ENCODE data around the gene EEF2K. TPM values are rescaled to one million over a fixed set of nuclear protein-coding genes. Genes with fewer than 3 reads are reported as not detected.

EEF2K gene
- total and polyA plus RNA-seq, 2 of the 13 experiments (the other 11 are each of a cell fraction or from before 2014, with no cell fraction given), result 22.0 to 23.8 TPM

DNA sequence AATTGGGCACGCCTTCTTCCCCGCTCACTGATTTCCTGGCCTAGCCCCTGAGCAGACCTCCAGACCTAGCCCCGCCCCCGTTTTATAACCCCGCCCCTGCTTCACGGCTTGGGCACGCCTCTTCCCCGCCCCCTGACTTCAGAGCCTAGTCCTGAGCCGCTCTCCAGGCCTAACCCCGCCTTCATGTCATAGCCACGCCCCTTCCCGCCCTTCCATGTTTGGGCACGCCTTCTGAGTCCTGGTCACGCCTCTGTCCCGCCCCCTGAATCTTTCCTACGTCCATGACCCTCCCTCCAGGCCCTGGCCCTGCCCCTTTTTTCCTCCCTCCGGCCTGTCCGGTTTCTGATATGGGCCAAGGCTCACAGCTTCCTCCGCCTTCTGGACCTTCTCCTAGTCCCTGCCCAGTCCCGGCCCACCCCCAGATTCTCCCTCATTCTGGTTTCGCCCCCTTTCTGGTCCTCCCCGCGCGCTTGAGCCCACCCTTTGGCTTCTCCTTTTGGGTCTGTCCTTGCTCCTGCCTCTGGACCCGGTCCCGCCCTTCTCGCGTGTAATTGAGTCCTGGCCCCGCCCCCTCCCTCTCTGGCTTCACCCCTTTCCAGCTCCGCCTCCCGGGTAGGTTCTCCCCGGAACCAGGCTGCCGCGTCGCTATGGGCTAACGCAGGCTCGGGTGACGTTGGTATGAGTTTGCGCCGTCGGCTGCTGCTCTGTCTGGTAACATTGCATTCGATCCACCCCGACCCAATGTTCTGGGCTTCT, 15.1 kb upstream of the EEF2K start (continued):
- TF ChIP-seq, protein P1, sequence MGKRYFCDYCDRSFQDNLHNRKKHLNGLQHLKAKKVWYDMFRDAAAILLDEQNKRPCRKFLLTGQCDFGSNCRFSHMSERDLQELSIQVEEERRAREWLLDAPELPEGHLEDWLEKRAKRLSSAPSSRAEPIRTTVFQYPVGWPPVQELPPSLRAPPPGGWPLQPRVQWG (CRISPR knock-in tag; IDR thresholded peaks at IDR 0.05; ENCODE audit: borderline replicate concordance, low read depth), result no peak
- TF ChIP-seq ZNF34 (CRISPR knock-in tag; IDR thresholded peaks at IDR 0.05; ENCODE audit: borderline replicate concordance) (0 out of 2 replicates have a peak, but pooled peaks have one; percentile 46), KLF16 (CRISPR knock-in tag; IDR thresholded peaks at IDR 0.05) (peak in 1 of 2 experiments; percentile 69; a peak in 2 of 4 replicates), IRX3 (CRISPR knock-in tag; IDR thresholded peaks at IDR 0.05; ENCODE audit: borderline replicate concordance, low read depth) (no peak; the same call in 1 of the 2 replicates), ZNF484 (CRISPR knock-in tag; IDR thresholded peaks at IDR 0.05; ENCODE audit: borderline replicate concordance, low read depth) (no peak), NONO (IDR thresholded peaks at IDR 0.05) (no peak), NONO (CRISPR knock-in tag; conservative IDR thresholded peaks at IDR 0.05) (peak; percentile 96), ZNF7 (CRISPR knock-in tag; IDR thresholded peaks at IDR 0.05) (no peak)
- TF ChIP-seq, protein P2, sequence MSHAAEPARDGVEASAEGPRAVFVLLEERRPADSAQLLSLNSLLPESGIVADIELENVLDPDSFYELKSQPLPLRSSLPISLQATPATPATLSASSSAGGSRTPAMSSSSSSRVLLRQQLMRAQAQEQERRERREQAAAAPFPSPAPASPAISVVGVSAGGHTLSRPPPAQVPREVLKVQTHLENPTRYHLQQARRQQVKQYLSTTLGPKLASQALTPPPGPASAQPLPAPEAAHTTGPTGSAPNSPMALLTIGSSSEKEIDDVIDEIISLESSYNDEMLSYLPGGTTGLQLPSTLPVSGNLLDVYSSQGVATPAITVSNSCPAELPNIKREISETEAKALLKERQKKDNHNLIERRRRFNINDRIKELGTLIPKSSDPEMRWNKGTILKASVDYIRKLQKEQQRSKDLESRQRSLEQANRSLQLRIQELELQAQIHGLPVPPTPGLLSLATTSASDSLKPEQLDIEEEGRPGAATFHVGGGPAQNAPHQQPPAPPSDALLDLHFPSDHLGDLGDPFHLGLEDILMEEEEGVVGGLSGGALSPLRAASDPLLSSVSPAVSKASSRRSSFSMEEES (CRISPR knock-in tag; IDR thresholded peaks at IDR 0.05), result no peak; the same call in 1 of the 2 replicates
- TF ChIP-seq, protein P3, sequence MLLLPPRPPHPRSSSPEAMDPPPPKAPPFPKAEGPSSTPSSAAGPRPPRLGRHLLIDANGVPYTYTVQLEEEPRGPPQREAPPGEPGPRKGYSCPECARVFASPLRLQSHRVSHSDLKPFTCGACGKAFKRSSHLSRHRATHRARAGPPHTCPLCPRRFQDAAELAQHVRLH (CRISPR knock-in tag; IDR thresholded peaks at IDR 0.05; ENCODE audit: borderline replicate concordance, low read depth), result peak; percentile 83; the same call in 1 of the 2 replicates
- TF ChIP-seq, protein P4, sequence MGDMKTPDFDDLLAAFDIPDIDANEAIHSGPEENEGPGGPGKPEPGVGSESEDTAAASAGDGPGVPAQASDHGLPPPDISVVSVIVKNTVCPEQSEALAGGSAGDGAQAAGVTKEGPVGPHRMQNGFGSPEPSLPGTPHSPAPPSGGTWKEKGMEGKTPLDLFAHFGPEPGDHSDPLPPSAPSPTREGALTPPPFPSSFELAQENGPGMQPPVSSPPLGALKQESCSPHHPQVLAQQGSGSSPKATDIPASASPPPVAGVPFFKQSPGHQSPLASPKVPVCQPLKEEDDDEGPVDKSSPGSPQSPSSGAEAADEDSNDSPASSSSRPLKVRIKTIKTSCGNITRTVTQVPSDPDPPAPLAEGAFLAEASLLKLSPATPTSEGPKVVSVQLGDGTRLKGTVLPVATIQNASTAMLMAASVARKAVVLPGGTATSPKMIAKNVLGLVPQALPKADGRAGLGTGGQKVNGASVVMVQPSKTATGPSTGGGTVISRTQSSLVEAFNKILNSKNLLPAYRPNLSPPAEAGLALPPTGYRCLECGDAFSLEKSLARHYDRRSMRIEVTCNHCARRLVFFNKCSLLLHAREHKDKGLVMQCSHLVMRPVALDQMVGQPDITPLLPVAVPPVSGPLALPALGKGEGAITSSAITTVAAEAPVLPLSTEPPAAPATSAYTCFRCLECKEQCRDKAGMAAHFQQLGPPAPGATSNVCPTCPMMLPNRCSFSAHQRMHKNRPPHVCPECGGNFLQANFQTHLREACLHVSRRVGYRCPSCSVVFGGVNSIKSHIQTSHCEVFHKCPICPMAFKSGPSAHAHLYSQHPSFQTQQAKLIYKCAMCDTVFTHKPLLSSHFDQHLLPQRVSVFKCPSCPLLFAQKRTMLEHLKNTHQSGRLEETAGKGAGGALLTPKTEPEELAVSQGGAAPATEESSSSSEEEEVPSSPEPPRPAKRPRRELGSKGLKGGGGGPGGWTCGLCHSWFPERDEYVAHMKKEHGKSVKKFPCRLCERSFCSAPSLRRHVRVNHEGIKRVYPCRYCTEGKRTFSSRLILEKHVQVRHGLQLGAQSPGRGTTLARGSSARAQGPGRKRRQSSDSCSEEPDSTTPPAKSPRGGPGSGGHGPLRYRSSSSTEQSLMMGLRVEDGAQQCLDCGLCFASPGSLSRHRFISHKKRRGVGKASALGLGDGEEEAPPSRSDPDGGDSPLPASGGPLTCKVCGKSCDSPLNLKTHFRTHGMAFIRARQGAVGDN (CRISPR knock-in tag; IDR thresholded peaks at IDR 0.05), result peak; percentile 94
- TF ChIP-seq, protein P5, sequence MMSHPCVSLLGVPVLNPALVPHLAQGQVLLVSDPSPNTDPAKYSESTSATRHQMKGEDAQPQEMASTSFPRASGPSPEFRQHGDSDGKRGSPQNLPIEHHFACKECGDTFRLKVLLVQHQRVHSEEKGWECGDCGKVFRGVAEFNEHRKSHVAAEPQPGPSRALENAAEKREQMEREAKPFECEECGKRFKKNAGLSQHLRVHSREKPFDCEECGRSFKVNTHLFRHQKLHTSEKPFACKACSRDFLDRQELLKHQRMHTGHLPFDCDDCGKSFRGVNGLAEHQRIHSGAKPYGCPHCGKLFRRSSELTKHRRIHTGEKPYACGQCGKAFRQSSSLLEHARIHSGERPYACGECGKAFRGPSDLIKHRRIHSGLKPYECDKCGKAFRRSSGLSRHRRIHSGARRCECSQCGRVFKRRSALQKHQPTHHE (CRISPR knock-in tag; IDR thresholded peaks at IDR 0.05; ENCODE audit: borderline replicate concordance), result peak; percentile 56; the same call in 1 of the 2 replicates
- TF ChIP-seq, protein P6, sequence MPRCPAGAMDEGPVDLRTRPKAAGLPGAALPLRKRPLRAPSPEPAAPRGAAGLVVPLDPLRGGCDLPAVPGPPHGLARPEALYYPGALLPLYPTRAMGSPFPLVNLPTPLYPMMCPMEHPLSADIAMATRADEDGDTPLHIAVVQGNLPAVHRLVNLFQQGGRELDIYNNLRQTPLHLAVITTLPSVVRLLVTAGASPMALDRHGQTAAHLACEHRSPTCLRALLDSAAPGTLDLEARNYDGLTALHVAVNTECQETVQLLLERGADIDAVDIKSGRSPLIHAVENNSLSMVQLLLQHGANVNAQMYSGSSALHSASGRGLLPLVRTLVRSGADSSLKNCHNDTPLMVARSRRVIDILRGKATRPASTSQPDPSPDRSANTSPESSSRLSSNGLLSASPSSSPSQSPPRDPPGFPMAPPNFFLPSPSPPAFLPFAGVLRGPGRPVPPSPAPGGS (CRISPR knock-in tag; IDR thresholded peaks at IDR 0.05), result 0 out of 2 replicates have a peak, but pooled peaks have one; percentile 41
- TF ChIP-seq, protein P7, sequence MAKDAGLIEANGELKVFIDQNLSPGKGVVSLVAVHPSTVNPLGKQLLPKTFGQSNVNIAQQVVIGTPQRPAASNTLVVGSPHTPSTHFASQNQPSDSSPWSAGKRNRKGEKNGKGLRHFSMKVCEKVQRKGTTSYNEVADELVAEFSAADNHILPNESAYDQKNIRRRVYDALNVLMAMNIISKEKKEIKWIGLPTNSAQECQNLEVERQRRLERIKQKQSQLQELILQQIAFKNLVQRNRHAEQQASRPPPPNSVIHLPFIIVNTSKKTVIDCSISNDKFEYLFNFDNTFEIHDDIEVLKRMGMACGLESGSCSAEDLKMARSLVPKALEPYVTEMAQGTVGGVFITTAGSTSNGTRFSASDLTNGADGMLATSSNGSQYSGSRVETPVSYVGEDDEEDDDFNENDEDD (CRISPR knock-in tag; IDR thresholded peaks at IDR 0.05; ENCODE audit: borderline replicate concordance), result peak; percentile 15; the same call in 1 of the 2 replicates

Data from HepG2 (cell line).